ENCODE measurements around the gene GREB1. TPM values are rescaled to one million over a fixed set of nuclear protein-coding genes. Genes with fewer than 3 reads are reported as not detected.

GREB1 gene
- total RNA-seq, 1 donor from 2014 or later = under 0.01 TPM

- peaks cover 2% of the 10 kb centered on the region for H3K27me3 ChIP-seq (ENCODE audit: control insufficient read depth, insufficient read depth, low read length)
- FAIRE-seq = no peak
- TF ChIP-seq CTCF (IDR thresholded peaks at IDR 0.05; ENCODE audit: insufficient read depth, low read length, severe bottlenecking) = no peak
Observed at GRCh38 chr2:11514081-11514730, 19.6 kb upstream of the GREB1 start.

GRCh38 chr2:11514904-11515303, 18.9 kb upstream of the GREB1 start:
- no peak for TF ChIP-seq CTCF (IDR thresholded peaks at IDR 0.05; ENCODE audit: insufficient read depth, low read length, severe bottlenecking)
- FAIRE-seq = no peak
- no peaks in the 10 kb centered on the region for H3K36me3 ChIP-seq (ENCODE audit: control insufficient read depth, insufficient read depth, low read length)
- no peak overlapping the region for H3K4me3 ChIP-seq (ENCODE audit: low read depth, low read length)
- H3K27me3 ChIP-seq (ENCODE audit: control insufficient read depth, insufficient read depth, low read length) = no peaks in the 10 kb centered on the region
- DNase-seq (ENCODE audit: low read depth) = no peak

More at GRCh38 chr2:11514081-11514730, 19.6 kb upstream of the GREB1 start:
- no peak for DNase-seq (ENCODE audit: low read depth)
- Histone ChIP-seq H3K4me3 (ENCODE audit: low read depth, low read length) (no peak overlapping the region), H3K36me3 (ENCODE audit: control insufficient read depth, insufficient read depth, low read length) (no peaks in the 10 kb centered on the region)

GRCh38 chr2:11515490-11515981, 18.3 kb upstream of the GREB1 start:
- H3K36me3 ChIP-seq (ENCODE audit: control insufficient read depth, insufficient read depth, low read length) = no peaks in the 10 kb centered on the region
- no peak overlapping the region for H3K4me3 ChIP-seq (ENCODE audit: low read depth, low read length)
- DNase-seq (ENCODE audit: low read depth) (no peak), FAIRE-seq (no peak)
- TF ChIP-seq CTCF (IDR thresholded peaks at IDR 0.05; ENCODE audit: insufficient read depth, low read length, severe bottlenecking) = no peak
- no peaks in the 10 kb centered on the region for H3K27me3 ChIP-seq (ENCODE audit: control insufficient read depth, insufficient read depth, low read length)

GRCh38 chr2:11516984-11517648, 16.7 kb upstream of the GREB1 start:
- no peak for TF ChIP-seq CTCF (IDR thresholded peaks at IDR 0.05; ENCODE audit: insufficient read depth, low read length, severe bottlenecking)
- DNase-seq (ENCODE audit: low read depth) = no peak
- FAIRE-seq = no peak

GRCh38 chr2:11517906-11518305, 15.9 kb upstream of the GREB1 start:
- no peak overlapping the region for H3K4me3 ChIP-seq (ENCODE audit: low read depth, low read length)
- DNase-seq (ENCODE audit: low read depth) = no peak
- no peaks in the 10 kb centered on the region for H3K27me3 ChIP-seq (ENCODE audit: control insufficient read depth, insufficient read depth, low read length)
- no peak for TF ChIP-seq CTCF (IDR thresholded peaks at IDR 0.05; ENCODE audit: insufficient read depth, low read length, severe bottlenecking)
- H3K36me3 ChIP-seq (ENCODE audit: control insufficient read depth, insufficient read depth, low read length) = no peaks in the 10 kb centered on the region
- FAIRE-seq = no peak

More at GRCh38 chr2:11516984-11517648, 16.7 kb upstream of the GREB1 start:
- Histone ChIP-seq H3K4me3 (ENCODE audit: low read depth, low read length) (no peak overlapping the region), H3K36me3 (ENCODE audit: control insufficient read depth, insufficient read depth, low read length) (no peaks in the 10 kb centered on the region), H3K27me3 (ENCODE audit: control insufficient read depth, insufficient read depth, low read length) (no peaks in the 10 kb centered on the region)

Data from bronchial epithelial cell (primary cell).